ENCODE data around the gene RPS6KA4.

RPS6KA4 gene

DNA sequence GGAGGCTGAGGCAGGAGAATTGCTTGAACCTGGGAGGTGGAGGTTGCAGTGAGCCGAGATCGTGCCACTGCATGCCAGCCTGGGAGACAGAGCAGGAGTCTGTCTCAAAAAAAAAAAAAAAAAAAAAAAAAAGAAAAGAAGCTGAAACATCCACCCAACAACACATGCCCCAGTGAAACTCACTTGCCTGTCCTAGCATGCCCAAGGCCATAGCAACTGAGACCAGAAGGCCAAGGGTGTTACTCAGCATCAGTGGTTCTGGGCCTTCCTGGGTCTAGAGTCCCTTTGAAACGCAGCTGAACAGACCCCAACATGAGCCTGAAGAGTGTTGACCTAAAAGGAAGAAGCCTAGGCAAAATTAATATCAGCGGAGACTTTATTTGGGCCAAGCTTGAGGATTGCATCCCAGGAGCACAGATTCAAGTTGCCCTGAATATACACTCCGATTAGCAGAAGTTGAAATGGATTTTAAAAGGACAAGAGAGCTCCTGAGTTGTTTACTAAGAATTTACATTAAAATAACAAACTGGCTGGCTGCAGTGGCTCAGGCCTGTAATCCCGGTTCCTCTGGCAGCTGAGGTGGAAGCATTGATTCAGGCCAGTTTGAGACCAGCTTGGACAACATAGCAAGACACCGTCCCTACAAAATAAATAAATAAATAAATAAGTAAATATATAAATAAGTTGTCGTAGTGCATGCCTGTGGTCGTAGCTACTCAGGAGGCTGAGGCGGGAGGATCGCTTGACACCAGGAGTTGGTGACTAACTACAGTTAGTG lies 34.1 kb upstream of the RPS6KA4 start:
- no peak for DNase-seq (ENCODE audit: low spot score)

DNA sequence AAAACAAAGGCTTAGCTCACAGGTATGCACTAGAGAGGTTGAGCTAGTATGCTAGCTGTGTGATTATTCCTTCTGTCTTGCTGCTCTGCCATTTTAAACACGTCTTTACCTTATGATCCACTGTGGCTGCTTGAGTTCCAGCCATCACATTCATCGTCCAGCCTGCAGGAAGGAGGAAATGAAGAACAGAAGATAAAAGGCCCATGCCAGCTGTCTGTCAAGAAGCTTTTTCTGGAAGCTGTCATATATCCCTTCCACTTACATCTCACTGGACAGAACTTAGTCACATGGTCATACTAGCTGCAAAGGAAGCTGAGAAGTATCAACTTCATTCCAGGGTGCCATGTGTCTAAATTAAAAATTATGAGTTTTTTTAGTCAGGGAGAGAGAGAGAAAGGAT lies 31.6 kb upstream of the RPS6KA4 start:
- DNase-seq (ENCODE audit: low spot score): no peak

DNA sequence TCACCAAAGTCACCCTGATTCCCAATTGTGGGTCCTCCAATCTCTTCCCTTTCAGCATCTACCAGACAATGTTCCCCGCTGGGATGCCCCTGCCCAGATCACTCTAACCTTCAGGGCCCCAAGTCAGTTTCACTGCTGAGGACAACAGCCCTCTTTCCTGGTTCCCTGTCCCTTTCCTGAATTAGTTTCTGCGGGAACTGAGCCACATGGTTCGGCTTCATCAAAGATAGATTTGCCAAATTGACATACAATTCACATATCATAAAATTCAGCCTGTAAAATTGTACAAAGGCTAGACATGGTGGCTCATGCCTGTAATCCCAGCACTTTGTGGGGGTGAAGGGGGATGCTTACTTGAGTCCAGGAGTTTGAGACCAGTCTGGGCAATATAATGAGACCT lies 31.0 kb upstream of the RPS6KA4 start:
- DNase-seq (ENCODE audit: low spot score): no peak

DNA sequence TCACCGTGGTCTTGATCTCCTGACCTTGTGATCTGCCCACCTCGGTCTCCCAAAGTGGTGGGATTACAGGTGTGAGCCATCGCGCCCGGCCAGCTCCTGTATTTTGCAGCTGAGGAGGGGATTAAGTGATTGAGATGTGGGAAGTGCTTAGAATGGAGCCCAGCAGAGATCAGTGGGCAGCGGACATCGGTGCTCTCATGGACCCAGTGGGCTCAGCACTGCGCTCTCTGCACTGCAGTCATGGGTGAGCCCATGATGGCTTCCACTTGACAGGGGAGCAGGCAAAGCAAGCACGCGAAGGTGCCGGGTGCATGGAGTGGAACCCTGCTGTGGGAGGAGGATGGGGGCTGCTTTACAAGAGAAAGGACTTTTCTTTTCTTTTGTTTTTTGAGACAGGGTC lies 28.1 kb upstream of the RPS6KA4 start:
- no peak for DNase-seq (ENCODE audit: low spot score)

DNA sequence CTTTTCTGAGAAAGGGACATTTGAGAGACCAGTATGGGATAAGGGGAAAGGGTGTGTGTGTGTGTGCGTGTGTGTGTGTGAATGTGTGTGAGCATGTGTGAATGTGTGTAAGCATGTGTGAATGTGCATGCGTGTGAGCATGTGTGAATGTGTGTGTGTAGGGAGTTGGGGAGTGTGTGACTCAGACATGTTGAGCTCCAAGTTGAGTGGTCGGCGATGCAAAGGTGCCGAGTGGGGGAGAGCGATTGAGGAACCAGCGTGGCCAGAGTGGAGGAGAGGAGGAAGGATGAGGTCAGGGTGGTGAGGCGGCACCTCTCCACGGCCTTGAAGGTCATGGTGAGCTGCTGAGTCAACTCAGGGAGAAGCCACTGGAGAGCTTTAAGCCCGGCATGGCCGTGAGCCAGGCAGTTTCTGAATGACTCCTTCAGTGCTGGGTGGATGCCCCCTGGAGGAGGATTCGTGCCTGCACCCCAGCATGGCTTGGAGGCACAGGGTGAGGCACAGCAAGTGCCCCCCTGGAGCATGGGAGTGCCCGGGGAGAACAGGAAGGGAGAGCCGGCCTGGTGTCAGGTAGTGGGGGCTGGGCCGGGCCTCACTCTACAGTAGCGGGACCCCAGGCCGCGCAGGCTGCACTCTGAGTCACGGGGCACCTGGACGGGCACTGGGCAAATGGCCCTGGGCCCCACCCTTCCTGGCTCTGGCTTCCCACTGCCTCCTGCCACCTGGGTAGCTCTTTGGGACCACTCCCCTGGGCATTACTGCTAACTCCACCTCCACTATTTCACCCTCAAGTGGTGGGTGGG lies 27.2 kb upstream of the RPS6KA4 start:
- DNase-seq (ENCODE audit: low spot score): peak; percentile 53

DNA sequence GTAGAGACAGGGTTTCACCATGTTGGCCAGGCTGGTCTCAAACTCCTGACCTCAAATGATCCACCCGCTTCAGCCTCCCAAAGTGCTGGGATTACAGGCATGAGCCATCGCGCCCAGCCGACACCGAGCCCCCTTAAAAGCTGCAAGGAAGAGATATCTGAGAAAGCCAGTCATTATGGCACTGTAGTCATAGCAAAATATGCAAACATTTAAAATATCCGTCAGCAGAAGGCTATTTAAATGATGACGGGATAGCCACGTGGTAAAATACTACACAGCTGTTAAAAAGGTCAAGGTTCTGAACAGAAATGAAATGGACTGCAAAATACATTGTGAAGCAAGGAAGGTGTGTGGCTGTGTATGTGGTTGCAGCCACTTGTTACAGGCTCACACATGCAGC lies 25.4 kb upstream of the RPS6KA4 start:
- DNase-seq (ENCODE audit: low spot score): no peak

DNA sequence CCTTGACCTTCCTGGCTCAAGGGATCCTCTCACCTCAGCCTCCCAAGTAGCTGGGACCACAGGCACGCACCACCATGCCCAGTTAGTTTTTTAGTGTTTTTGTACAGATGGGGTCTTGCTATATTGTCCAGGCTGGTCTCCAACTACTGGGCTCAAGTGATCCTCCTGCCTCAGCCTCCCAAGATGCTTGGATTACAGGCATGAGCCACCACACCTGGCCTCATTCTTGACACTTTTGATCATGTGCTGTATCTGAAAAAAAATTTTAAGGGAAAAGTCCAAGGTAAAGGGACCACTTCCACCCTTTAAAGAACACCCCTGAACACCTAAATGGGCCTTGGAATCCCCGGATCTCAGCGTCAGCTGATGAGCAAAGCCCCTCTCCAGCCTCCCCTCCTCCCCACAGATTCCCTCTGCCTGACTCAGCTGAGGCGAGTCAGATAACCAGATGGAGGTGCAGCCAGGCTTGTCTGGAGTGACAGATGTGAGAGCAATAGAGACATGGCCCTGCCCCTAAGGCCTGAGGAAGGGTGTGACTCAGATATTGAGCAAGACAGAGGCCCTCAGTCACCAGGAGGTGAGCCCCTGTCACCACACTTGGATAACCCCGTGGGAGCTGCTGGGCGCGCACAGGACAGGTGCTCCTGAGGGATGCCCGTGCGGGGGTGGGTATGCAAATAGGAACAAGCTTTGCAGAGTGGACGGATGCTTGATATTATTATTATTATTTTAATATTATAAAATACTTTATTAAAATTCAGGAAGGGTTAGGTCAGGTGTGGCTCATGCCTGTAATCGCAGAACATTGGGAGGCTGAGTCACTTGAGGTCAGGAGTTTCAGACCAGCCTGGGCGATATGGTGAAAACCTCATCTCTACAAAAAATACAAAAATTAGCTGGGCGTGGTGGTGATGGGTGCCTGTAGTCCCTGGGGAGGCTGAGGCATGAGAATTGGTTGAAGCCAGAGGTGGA lies 23.9 kb upstream of the RPS6KA4 start:
- peak; percentile 79 for DNase-seq (ENCODE audit: low spot score)

DNA sequence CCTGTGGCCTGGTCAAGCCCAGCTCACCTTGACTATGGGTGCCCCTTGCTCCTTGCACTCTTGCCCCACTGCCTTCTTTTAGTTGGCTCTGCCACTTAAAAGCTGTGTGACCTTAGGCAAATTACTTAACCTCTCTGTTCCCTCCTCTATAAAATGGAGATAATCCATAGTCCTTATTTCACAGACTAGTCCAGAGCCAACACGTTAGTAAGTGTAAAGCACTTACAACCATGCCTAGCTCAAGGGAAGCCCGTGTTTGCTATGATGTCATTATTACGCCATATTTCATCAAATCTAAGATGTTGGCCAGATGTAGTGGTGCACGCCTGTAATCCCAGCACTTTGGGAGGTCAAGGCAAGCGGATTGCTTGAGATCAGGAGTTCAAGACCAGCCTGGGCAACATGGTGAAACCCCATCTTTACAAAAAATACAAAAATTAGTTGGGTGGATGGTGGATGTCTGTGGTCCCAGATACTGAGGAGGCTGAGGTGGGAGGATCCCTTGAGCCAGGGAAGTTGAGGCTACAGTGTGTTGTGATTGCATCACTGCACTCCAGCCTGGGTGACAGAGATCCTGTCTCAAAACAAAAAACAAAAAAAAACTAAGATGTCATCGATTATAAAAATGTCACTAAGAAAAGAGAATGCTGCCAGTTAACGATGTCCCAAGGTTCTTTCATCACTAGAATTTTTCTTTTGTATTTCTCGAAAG lies 21.3 kb upstream of the RPS6KA4 start:
- DNase-seq (ENCODE audit: low spot score): no peak

DNA sequence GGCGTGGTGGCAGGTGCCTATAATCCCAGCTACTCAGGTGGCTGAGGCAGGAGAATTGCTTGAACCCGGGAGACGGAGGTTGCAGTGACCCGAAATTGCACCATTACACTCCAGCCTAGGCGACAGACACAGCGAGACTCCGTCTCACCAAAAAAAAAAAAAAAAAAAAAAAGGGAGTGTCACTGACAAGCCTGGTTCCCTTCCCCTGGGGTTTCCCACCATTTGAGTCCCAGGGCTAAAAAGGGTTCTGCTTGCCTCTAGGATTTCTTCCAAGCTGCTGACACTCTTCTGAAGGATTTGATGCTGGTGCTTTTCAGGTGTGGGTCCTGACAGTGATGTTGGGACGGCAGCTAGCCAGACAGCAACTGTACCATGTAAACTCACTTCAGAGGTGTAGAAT lies 20.2 kb upstream of the RPS6KA4 start:
- DNase-seq (ENCODE audit: low spot score): no peak

DNA sequence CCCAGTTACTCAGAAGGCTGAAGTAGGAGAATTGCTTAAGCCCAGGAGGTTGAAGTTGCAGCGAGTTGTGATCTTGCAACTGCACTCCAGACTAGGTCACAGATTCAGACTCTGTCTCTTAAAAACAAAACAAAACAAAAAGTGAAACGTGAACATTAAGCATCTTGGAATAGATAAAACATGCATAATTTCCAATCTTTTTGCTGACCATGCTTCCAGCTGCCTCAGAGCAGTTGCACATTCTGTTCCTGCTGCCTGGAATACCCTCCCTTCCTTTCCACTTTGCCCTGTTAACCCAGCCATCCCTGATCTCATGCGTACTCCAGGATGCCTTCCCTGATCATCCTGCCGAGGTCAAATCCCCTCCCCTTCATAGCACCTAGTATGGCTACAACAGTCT lies 19.7 kb upstream of the RPS6KA4 start:
- DNase-seq (ENCODE audit: low spot score): no peak

DNA sequence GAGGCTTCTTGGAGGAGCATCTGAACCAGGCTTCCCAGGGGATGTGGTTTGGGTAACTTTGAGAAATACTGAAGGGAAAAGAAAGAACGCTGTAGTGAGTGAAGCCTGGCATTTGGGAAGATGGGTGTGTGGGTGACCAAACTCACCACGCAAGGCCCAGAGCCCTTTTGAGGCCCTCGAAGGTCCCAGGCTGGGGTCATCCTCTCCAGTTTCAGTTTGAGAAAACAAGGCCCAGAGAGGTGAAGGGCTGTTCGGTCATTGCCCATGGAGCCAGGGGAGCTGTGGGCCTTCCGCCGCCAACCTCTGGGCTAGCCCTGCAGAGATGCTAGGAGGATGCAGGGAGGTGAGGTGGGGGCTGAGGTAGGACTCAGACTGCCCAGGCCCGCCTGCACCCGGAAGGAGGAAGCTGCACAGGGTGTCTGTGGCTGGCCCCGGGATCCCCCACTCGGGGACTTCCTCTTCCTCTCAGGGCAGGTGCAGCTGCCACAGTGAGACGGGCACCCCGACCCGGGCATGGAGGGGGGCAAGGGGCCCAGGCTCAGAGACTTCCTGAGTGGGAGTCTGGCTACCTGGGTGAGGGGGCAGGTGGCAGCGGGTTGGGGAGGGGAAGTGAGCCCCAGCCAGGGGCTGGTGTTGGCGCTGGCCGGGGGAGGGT lies 19.1 kb upstream of the RPS6KA4 start, which contains the start of gene CCDC88B:
Gene CCDC88B, plus strand, starts transcription at position 451 of the 655 bp plus-strand sequence. Its CDS starts 63 bp downstream, at position 514.
- no peak for DNase-seq (ENCODE audit: low spot score)

DNA sequence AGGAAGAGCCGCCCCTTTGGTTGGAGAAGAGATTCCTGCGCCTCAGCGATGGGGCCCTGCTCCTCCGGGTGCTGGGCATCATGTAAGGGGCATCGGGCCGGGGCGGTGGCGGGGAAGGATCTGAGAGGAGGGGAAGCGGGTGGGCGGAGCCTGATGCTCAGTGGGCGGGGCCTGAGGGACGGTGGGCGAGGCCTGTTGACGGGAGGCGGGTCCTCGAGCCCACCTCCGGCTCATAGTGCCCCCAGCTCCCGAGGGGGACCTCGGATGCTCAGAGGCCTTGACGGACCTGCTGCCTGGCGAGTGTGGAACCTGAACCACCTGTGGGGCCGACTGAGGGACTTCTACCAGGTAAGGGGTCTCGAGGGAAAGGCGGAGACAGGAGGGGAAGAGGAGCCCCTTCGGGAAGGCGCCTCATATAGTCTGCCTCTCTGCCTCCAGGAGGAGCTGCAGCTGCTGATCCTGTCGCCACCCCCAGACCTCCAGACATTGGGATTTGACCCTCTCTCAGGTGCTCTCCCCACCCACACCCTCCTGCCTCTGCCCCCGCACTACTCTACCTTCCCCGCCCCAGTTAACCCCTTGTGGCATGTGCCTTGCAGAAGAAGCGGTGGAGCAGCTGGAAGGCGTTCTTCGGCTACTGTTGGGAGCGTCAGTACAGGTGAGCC lies 18.2 kb upstream of the RPS6KA4 start:
- DNase-seq (ENCODE audit: low spot score): peak; percentile 55

DNA sequence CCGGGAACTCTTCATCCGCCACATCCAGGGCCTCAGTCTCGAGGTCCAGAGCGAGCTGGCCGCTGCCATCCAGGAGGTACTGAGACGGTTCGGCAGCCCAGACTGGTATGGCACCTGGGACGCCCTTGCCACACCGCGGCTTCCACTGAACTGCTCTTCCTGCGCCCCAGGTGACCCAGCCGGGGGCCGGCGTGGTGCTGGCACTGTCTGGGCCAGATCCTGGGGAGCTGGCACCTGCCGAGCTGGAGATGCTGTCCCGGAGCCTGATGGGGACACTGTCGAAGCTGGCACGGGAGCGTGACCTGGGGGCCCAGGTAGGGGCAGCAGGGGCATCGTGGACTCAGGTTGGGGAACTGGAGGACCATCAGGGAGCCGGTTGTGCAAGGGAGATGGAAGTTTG lies 17.5 kb upstream of the RPS6KA4 start:
- no peak for DNase-seq (ENCODE audit: low spot score)

DNA sequence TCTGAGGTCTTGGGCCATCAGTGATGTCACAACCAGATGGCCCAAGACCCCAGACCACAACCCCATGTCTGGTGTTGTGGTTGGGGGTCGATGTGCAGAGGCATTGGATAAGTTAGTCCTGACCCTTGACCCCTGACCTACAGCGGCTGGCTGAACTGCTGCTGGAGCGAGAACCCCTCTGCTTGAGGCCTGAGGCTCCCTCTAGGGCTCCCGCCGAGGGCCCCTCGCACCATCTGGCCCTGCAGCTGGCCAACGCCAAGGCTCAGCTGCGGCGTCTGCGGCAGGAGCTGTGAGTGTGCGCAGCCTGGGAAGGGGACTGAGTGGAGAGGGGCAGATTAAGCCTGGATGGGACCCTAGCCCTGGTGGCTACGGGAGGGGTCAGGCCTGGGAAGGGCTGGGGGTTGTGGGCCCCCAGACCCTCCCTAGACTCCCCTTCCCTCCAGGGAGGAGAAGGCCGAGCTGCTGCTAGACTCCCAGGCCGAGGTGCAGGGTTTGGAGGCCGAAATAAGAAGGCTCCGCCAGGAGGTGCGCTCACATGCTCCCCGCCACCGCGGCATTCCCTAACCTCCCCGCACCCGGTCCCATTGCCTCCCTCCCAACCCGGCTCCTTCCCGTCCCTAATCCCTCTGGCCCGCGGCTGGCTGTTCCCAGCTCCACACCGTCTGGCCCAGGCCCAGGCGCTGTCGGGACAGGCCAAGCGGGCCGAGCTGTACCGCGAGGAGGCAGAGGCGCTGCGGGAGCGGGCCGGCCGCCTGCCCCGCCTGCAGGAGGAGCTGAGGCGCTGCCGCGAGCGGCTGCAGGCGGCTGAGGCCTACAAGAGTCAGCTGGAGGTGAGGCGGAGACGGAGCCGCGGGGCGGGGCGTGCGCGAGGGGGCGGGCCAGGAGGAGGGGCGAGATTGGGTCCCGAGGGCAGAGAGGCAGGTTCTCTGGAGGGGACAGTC lies 16.8 kb upstream of the RPS6KA4 start:
- peak; percentile 84 for DNase-seq (ENCODE audit: low spot score)

DNA sequence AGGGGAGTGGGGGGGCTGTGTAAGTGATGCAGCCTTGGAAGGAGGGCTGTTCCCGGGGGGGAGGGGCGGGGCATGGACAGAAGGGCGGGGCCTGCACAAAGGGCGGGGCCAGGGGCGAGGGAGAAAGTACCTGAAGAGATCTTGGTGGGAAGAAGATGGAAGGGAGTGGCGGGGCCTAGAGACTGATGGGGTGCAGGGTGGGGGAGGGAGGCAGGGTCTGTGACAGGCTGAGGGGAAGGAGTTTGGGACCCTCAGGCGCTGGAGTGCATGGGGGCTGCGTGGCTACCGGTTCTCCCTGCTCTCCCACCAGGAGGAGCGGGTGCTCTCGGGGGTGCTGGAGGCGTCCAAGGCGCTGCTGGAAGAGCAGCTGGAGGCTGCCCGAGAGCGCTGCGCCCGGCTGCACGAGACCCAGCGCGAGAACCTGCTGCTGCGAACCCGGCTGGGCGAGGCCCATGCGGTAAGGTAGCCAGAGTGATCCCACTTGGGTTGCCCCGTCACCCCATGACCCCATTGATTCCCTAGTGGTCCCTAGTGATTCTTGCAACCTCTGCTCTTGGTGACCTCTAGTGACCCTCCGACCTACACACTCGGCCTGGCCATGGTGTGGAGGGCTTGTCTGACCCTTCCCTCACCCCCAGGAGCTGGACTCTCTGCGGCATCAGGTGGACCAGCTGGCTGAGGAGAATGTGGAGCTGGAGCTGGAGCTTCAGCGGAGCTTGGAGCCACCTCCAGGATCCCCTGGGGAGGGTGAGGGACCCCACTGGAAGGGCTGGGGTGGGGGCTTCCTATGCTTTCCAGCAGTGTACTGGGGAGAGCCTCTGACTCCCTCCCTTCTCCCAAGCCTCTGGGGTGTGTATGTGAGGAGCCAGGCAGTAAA lies 15.9 kb upstream of the RPS6KA4 start:
- no peak for DNase-seq (ENCODE audit: low spot score)

DNA sequence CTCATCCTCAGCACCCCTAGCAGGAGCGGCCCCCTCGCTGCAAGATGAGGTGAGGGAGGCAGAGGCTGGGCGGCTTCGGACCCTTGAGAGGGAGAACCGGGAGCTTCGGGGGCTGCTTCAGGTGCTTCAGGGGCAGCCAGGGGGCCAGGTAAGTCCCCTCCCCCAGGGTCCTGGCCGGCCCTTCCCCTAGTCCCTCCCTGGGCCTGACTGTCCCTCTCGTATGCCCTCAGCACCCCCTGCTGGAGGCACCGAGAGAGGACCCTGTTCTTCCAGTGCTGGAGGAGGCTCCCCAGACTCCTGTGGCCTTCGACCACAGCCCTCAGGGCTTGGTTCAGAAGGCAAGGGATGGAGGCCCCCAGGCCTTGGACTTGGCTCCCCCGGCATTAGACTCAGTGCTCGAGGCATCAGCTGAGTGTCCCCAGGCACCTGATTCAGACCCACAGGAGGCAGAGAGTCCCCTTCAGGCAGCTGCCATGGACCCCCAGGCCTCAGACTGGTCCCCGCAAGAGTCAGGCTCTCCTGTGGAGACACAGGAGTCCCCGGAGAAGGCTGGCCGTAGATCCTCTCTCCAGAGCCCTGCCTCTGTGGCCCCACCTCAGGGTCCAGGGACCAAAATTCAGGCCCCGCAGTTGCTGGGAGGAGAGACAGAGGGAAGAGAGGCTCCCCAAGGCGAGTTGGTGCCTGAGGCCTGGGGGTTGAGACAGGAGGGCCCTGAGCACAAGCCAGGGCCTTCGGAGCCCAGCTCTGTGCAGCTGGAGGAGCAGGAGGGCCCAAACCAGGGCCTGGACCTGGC lies 15.0 kb upstream of the RPS6KA4 start:
- DNase-seq (ENCODE audit: low spot score): no peak

DNA sequence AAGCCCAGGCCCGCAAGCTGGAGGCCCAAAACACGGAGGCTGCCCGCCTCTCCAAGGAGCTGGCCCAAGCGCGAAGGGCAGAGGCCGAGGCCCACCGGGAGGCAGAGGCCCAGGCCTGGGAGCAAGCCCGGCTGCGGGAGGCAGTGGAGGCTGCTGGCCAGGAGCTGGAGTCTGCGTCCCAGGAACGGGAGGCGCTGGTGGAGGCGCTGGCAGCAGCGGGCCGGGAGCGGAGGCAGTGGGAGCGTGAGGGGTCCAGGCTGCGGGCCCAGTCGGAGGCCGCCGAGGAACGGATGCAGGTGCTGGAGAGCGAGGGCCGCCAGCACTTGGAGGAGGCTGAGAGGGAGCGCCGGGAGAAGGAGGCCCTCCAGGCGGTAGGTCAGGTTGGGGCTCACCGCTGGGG lies 14.2 kb upstream of the RPS6KA4 start:
- no peak for DNase-seq (ENCODE audit: low spot score)
